Left cardiac atrium (tissue), 4 donors: ENCODE data around the gene TJP1. TPM values are rescaled to one million over a fixed set of nuclear protein-coding genes. Genes with fewer than 3 reads are reported as not detected.
"Not testable (repeated sequence)": the region's sequence is repeated elsewhere in the genome, so short reads cannot be mapped to it uniquely, and the experiment has no call there.

Source experiments
- ATAC-seq, 2 donors: fragments of 200-7000 bp; cut with Tn5 transposase; one replicate each; pipeline ENCODE4 v1.9.1; 2020; ENCODE audit warnings: mild to moderate bottlenecking in 2 of 2, moderate library complexity in 2 of 2
- DNase-seq: peaks from one replicate; pipeline ENCODE4 v3.0.0-alpha.2; 2020
- intact Hi-C, 2 donors: fragments of 100-400 bp; cut with DNase I; formaldehyde crosslinking; loops; one replicate each; pipeline versions ENCODE4 v1.14.1 to v1.15.1; 2022 to 2023
- total RNA-seq, 2 donors: library from RNA; stranded (reverse); fragmentation: NEBNext Ultra II Directional; extraction: Animal tissue kit (Norgen Biotek cat#: 25700); gene quantifications; one replicate each; pipeline ENCODE4 v1.2.1, GENCODE V29; 2021
- donor health status: DM: no; HTN: yes; CAD: no.
- donor health status: DM: no; HTN: yes; CAD: no; lungs with severe emphysema.
- donor health status: DM: yes; HTN: yes; CAD: no.
- donor health status: Dilated cardiomyopathy.

Gene TJP1
- total RNA-seq, 2 donors from 2014 or later, result 85.2 to 95.9 TPM

DNA sequence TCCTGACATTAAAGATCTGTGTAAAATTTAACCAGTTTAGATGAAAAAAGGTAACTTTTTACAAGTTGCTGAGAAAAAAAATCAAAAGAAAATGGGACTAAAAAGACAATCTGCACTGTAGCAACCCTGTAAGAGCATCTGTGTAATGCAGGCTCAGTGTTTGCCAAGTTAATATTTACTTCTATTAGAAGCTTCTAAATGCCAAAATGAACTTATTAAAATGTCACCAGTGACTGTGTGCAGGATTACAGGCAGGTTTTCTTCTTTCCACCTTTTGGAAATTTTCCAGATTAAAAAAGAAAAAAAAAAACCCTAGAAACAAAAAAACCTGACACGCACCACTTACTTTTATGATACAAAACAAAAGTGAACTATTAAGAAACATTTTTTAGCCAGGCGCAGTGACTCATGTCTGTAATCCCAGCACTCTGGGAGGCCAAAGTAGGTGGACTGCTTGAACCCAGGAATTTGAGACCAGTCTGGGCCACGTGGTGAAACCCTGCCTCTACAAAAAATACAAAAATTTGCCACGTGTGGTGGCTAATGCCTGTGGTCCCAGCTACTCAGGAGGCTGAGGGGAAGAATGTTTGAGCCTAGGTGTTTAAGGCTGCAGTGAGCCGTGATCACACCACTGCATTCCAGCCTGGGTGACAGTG, 87.2 kb downstream of the TJP1 start:
- intact Hi-C loops, result loop anchor here in 1 of 2 donors (5.0 kb wide), 1 partner anchor 33 kb away; no protein-coding TSS in a partner anchor

DNA sequence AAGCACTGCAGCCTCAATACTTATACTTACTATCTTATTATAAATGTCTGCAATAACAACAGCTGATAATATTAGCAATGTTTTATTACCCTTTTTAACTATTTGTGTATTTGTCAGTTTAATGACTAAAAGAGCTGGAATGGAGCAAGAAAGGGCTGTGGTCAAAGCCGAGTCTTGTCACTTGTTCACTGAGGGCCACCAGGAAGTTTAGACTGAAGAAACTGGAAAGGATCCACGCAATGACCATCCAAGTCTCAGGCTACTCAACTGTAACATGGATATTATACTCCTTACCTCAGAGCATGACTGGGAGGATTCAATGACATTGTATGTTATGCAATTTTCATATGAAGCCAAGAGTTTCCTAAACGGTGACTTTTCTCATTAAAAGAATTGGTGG, 90.4 kb downstream of the TJP1 start:
- DNase-seq (no peak), ATAC-seq (no peak)
- intact Hi-C loops, result no loop called here

More for the DNA sequence above, 87.2 kb downstream of the TJP1 start:
- ATAC-seq (peak in 1 of 2 donors; percentile 14), DNase-seq (no peak)

DNA sequence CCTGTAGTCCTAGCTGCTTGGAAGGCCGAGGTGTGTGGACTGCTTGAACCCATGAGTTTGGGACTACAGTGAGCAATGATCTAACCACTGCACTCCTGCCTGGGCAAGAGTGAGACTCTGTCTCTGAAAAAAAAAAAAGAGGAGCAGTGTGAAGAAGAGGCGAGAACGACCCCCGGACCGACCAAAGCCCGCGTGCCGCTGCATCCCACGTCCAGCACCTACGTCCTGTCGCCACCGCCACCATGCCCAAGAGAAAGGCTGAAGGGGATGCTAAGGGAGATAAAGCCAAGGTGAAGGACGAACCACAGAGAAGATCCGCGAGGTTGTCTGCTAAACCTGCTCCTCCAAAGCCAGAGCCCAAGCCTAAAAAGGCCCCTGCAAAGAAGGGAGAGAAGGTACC, 91.8 kb downstream of the TJP1 start:
- ATAC-seq, intact Hi-C loops, DNase-seq: not testable (repeated sequence)

DNA sequence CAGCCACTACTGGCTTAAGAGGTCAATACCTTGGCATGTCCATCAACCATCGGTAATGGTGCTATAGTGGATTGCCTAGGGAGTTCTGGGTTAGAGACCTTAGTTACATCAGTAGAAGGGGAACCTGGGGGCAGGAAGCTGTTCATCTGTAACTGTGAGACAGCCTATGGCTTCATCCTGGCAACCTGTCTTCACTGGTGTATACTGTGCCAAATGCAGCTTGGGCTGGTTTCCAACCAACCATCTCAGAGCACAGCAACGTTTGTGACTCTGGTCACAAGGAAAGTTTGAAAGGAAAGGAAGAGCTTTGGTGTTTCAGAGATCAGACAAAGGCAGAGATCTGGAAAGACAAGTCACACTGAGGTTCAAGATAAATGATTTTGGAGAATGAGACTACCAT, 93.8 kb downstream of the TJP1 start:
- intact Hi-C loops, result no loop called here
- DNase-seq, result no peak
- peak in 1 of 2 donors; percentile 33 for ATAC-seq

DNA sequence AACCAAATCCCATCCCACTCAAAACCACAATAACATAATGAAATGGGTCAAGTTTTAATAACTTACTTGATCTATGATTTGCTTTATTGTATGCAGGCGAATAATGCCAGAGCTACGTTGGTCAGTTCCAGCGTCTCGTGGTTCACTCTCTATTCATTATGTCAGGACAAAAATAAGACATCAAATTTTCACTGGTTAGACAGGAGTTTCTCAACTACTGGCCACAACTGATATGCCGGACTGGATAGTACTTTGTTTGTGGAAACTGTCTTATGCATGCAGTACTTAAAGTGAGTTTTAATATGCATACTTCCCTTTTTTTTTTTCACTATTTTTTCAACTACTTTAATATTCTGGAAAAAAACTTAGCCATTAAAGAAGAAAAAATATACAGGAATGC, 94.4 kb downstream of the TJP1 start:
- intact Hi-C loops, result no loop called here
- DNase-seq (no peak), ATAC-seq (no peak)

DNA sequence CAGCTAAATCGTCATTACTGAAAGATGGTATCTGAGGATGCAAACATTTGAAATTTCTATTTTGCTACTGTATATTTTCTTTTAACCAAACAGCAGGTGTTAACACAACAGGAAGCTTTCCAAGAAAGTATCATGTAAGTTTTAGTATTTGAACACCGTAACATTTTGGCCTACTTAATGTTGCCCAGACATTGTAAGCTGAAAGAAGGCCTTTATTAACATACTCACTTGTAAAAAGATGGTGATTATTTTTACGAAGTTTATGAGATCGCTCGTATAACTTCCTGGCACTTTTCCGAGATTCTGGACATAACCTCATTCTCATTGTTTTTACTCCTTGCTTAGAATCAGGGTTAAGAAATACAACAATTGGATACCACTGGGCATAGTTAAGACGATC, 95.7 kb downstream of the TJP1 start:
- ATAC-seq (no peak), DNase-seq (no peak)
- intact Hi-C loops, result no loop called here

DNA sequence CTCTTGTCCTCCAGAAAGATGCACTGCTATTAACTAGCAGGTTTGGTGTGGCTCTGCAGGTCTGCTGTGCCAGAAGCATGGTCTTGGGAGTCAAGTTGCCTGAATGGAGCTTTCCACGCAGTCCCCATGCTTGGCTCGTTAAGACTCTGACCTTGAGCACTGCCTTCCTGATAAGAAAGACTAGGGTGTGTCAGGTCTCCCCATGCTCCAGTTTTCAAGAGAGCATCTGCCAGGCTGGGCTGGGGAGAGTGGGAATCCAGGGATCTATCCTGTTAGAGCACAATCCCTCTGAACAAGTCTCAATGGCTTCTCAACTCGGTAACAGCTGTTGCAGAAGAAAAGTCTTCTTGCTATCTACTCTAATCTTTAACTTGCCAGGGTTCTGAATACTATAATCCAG, 98.2 kb downstream of the TJP1 start:
- ATAC-seq, result peak in 1 of 2 donors; percentile 22
- intact Hi-C loops, result no loop called here

DNA sequence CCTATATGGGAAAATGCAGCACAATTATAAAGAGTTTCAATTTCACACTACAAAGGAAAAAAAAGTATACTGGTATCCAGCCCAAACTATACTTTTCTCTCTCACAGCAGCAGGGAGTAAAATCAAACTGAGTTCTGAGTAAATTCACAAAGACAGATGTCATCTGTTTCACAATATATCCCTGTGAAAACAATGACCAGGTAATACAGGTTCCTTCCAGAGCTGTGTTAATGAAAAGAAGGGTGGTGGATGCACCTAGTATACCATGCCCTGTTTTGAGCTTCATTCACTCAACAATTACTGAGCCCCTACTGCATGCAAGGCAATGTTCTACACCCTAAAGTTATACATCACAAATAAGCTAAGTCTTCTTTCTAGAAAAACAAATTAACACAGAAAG, 108.5 kb downstream of the TJP1 start:
- DNase-seq (no peak), ATAC-seq (no peak)
- intact Hi-C loops, result loop anchor here in 1 of 2 donors (5.0 to 10.0 kb wide), 2 partner anchors 61 to 214 kb away; no protein-coding TSS in a partner anchor

More for the DNA sequence above, 98.2 kb downstream of the TJP1 start:
- DNase-seq, result no peak

DNA sequence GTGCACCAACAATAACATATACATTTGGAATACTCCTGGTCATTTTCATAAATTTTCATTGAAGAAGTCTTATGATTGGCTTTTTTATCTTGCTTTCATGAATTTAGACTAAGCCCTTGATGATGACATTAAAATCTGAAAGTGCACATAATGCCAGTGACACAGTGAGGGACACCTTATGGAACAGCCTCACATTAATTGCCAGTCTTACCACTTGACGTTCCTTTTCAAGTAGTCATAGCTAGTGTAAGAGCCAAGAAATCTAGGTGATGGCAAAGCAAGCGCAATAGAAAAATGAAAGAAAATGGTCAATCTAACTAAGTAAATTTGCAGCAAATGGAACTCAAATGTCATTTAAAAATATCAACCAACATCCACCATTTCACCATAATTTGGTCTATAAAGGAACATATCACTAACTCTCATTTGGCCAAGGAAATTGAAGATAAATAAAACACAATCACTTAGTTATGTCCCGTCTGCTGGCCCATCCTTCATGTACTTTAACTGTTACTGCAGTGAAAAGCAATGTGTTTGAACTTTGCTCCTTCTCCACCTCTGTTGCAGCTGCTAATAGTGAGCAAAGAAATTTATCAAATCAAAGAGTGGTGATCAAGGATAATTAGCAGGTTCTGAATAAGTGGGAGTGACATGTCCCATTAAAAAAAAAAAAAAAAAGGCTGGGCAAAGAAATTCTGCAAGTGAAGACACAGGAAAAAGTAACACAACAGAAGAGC, 110.0 kb downstream of the TJP1 start:
- ATAC-seq (peak; percentile 45 to 57), DNase-seq (no peak)
- intact Hi-C loops, result loop anchor here in 1 of 2 donors (5.0 to 10.0 kb wide), 2 partner anchors 62 to 215 kb away; no protein-coding TSS in a partner anchor

DNA sequence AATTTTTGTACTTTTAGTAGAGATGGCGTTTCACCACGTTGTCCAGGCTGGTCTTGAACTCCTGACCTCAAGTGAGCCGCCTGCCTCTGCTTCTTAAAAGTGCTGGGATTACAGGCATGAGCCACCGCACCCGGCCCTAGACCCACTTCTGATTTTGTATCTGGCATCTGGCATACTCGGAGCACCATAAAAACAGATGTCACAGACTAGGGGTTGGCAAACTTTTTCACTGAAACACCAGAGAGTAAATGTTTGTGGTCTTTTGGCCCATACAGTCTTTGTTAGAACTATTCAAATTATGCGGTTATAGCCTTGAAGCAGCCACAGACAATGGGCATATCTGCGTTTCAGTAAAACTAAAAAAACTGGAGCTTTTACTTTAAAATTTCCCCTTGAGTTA, 110.7 kb downstream of the TJP1 start:
- intact Hi-C loops, result loop anchor here in 1 of 2 donors (5.0 to 10.0 kb wide), 2 partner anchors 63 to 216 kb away; no protein-coding TSS in a partner anchor
- ATAC-seq (no peak), DNase-seq (no peak)

DNA sequence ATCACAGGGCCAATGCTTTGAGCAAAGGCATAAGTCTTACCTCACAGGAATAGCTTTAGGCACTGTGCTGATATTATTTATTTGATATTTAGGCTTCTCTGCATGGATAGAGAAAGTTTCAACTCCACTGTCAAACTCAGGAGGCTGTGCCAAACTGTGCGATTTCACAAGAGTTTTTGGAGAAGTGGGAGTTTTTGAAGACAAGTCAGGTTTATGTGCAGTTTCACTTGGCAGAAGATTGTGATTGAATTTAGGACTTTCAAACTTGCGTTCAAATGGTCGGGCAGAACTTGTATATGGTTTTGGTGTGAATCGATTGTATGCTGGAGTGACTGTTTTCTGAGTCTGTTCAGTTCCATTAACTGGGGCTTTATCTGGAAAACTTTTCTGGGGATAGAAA, 113.7 kb downstream of the TJP1 start:
- intact Hi-C loops, result no loop called here

DNA sequence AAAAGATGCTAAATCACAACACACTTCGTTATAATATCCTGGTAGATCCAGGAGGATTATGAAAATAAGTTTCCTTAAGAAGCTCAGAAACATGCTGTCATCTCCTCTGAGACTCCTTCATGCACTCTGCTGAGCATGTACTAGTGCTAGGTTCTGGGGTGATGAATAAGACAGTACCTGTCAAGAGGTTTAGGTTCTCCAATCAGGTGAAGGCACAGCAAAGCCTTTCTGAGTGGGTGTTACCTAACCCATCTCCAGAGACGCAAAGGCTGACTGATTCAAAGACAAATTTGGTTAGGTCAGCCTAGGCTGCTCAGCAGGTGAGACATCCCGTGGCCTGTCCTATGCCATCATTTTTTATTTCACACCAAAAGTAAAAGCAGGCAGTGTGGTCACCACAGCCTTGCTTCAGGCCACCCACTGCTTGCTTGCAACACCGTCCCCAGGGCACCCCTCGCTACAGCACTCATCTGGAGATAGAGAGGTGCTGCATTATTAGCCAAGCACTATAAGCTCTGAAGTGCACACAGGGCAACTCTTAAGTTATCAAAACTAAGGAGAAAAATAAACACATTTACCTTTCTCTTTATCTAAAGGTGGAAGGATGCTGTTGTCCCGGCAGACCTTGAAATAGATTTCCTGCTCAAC, 117.2 kb downstream of the TJP1 start:
- DNase-seq (no peak), ATAC-seq (no peak)
- intact Hi-C loops, result loop anchor here in 1 of 2 donors (5.0 kb wide), 1 partner anchor 32 kb away; no protein-coding TSS in a partner anchor

More for the DNA sequence above, 113.7 kb downstream of the TJP1 start:
- DNase-seq, result no peak
- ATAC-seq, result peak in 1 of 2 donors; percentile 56

DNA sequence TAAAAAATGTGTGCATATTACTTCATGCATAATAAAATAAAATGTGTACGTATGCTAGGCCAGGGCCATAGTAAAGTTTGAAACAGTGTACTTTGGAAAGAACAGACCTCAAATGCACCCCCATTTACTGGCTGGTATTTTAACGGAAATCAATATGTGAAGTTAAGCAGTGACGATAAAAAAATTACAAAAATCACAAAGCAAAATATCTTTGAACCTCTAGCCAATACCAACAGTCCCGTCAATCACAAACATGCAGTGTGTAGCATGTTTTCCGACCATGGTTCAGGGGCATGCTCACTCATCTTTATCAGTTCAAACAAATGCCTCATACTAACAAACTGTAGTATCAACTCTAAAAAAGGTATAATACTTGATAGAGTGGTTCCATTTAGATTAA, 121.1 kb downstream of the TJP1 start:
- DNase-seq (no peak), ATAC-seq (no peak)
- intact Hi-C loops, result loop anchor here in 1 of 2 donors (5.0 kb wide), 1 partner anchor 36 kb away; no protein-coding TSS in a partner anchor

DNA sequence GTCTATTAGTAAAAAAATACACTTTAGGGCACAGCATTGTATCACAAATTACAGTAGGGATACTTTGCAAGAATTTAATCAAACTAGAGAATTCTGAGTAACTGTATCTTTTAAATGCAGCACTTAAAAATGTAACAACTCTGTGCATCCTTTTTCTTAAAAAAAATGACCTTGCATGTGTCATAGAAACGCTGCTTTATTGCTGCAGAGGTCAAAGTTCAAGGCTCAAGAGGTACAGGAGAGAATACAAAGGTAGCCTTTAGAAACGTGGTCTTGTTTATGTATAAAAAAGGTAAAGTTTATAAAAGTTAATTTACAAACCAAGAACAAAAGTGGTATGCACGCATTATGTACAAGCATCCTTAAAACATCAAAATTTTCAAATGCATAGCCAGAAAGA, 122.0 kb downstream of the TJP1 start:
- DNase-seq (no peak), ATAC-seq (no peak)
- intact Hi-C loops, result loop anchor here in 1 of 2 donors (5.0 kb wide), 1 partner anchor 37 kb away; no protein-coding TSS in a partner anchor

DNA sequence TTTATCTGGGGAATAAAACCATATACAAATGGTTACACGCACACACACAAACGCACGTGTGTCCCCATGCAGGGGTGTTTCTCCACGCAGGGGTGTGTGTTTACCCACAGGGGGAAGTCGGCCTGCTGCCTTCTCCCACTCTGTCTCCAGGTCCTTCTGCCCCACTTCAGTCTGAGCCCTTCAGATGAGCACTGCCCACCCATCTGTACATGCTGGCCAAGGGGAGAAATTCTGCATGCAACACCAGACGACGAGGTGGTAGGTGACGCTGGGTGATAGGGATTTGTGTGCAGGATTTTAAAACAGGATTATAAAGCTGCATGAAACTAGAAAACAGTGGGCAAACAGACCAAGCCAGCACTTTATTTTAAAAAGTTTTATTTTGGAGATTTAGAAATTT, 122.5 kb downstream of the TJP1 start:
- intact Hi-C loops, result loop anchor here in 1 of 2 donors (5.0 kb wide), 1 partner anchor 38 kb away; no protein-coding TSS in a partner anchor
- no peak for ATAC-seq

DNA sequence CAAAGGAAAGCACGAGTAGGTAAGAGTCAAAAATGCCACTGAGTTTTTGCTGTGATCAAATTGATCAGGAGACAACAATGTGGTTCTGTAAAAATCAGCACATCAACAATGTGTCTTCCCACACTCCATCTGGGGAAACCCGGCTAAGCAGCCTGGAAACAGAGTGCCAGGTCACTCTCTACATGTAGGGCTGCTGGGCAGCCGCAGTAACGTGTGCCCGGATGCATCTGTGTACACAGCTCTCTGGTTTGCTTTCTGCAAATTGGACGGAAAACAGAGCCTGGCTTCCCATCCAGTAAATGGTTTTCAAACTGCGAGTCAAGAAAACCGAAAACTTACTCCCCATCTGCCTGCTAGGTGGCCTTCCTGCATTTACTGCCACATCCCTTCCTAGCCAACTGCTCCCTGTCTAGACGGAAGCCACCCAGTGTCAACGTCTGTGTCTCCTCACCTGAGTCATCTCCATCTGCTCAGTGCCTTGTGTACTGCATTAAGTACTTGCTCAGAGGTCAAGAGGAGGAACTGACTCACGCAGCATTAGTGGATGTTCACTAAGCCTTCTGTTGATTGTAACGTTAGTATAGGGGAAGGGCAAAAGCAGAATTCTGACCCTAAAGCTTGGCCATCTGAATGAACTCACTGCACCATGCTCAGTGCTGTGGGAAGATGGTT, 124.1 kb downstream of the TJP1 start:
- ATAC-seq, result peak in 1 of 2 donors; percentile 85
- intact Hi-C loops, result no loop called here
- no peak for DNase-seq

More for the DNA sequence above, 122.5 kb downstream of the TJP1 start:
- no peak for DNase-seq

DNA sequence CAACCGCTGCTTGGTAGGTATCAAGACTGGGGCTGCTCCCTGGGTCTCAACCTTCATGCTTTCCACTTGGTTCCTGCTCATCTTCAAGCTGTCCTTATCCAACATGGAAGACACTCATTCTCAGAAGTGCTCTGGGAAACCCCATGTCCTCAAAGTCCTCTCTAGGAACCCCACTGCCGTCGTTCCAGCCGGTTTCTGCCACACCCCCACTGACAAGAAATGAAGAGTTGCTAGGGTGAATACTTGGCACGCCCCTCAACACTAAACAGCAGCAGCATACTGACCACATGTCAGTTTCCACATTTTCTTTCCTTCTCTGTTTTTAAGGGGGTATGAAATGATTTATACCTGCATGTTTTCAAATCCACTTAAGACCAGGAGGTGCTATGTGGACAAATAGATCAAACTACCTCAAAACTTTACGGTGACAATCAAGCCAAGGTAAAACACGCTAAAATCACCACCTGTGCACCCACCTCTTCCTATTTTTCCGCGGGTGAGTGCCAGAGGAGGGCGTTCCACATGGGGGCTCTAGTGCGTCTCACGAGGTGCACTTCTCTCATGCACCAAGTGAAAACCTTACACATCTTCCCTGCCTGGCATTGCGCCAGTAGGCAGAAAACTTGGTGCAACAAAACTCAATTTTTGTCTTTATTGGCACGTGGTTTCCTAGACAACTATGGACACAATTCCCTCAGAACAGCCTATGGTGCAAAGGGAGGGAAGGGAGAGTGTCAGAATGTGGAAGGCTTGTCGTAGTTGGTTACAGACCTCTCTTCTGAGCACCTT, 125.1 kb downstream of the TJP1 start:
- ATAC-seq (no peak), DNase-seq (no peak)
- intact Hi-C loops, result no loop called here

DNA sequence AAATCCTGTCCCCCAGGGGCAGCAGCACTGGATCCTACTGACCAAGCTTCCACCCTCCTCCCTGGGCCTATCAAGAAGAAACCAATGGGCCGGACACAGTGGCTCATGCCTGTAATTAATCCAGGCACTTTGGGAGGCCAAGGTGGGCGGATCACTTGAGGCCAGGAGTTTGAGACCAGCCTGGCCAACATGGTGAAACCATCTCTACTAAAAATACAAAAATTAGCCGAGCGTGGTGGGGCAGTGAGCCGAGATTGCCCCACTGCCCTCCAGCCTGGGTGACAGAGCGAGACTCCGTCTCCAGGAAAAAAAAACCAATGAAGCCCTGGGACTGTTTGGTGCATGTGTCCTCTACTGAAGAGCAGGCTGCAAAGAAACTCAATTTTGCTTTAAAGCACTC, 125.8 kb downstream of the TJP1 start:
- DNase-seq, ATAC-seq, intact Hi-C loops: not testable (repeated sequence)
